ENCODE results near the gene PLAAT3. TPM values are rescaled to one million over a fixed set of nuclear protein-coding genes. Genes with fewer than 3 reads are reported as not detected.

PLAAT3 gene
- polyA plus RNA-seq, 1 experiment: 8.1 TPM

GRCh38 chr11:63558459-63559157 is 55.6 kb downstream of the PLAAT3 start:
- POLR2A ChIA-PET: no interaction called here
- no peak for TF ChIP-seq CTCF (IDR thresholded peaks at IDR 0.05; ENCODE audit: low read depth, low read length)

GRCh38 chr11:63557570-63557969 is 56.7 kb downstream of the PLAAT3 start:
- Histone ChIP-seq H3K9me3 (ENCODE audit: control insufficient read depth, insufficient read depth, low read length) (no peaks in the 10 kb centered on the region), H3K4me3 (ENCODE audit: low read depth, low read length) (no peak overlapping the region), H3K27ac (ENCODE audit: low read depth, low read length) (no peak overlapping the region), H3K27me3 (ENCODE audit: control insufficient read depth, insufficient read depth, low read length) (peaks cover 24% of the 10 kb centered on the region)
- DNase-seq (ENCODE audit: low read depth, low spot score): no peak
- CTCF ChIA-PET: no interaction called here
- TF ChIP-seq CTCF (IDR thresholded peaks at IDR 0.05; ENCODE audit: low read depth, low read length): no peak
- POLR2A ChIA-PET: no interaction called here

More at GRCh38 chr11:63558459-63559157, 55.6 kb downstream of the PLAAT3 start:
- no peak for DNase-seq (ENCODE audit: low read depth, low spot score)
- Histone ChIP-seq H3K9me3 (ENCODE audit: control insufficient read depth, insufficient read depth, low read length) (no peaks in the 10 kb centered on the region), H3K4me3 (ENCODE audit: low read depth, low read length) (no peak overlapping the region), H3K27me3 (ENCODE audit: control insufficient read depth, insufficient read depth, low read length) (peaks cover 27% of the 10 kb centered on the region), H3K27ac (ENCODE audit: low read depth, low read length) (no peak overlapping the region)
- CTCF ChIA-PET: no interaction called here

GRCh38 chr11:63556404-63557013 is 57.7 kb downstream of the PLAAT3 start:
- ChIA-PET POLR2A (no interaction called here), CTCF (no interaction called here)
- H3K9me3 ChIP-seq (ENCODE audit: control insufficient read depth, insufficient read depth, low read length): no peaks in the 10 kb centered on the region
- H3K27ac ChIP-seq (ENCODE audit: low read depth, low read length): no peak overlapping the region
- H3K27me3 ChIP-seq (ENCODE audit: control insufficient read depth, insufficient read depth, low read length): peaks cover 24% of the 10 kb centered on the region
- TF ChIP-seq CTCF (IDR thresholded peaks at IDR 0.05; ENCODE audit: low read depth, low read length): no peak
- no peak overlapping the region for H3K4me3 ChIP-seq (ENCODE audit: low read depth, low read length)
- no peak for DNase-seq (ENCODE audit: low read depth, low spot score)

- POLR2A ChIA-PET: no interaction called here
- peaks cover 24% of the 10 kb centered on the region for H3K27me3 ChIP-seq (ENCODE audit: control insufficient read depth, insufficient read depth, low read length)
- H3K27ac ChIP-seq (ENCODE audit: low read depth, low read length): no peak overlapping the region
- DNase-seq (ENCODE audit: low read depth, low spot score): no peak
- H3K4me3 ChIP-seq (ENCODE audit: low read depth, low read length): no peak overlapping the region
- no peaks in the 10 kb centered on the region; the same call in 1 of the 2 replicates for H3K9me3 ChIP-seq (ENCODE audit: control insufficient read depth, insufficient read depth, low read length)
- CTCF ChIA-PET: no interaction called here
- no peak for TF ChIP-seq CTCF (IDR thresholded peaks at IDR 0.05; ENCODE audit: low read depth, low read length)
These were observed 59.4 kb downstream of the PLAAT3 start for GRCh38 chr11:63554877-63555223.

- DNase-seq (ENCODE audit: low read depth, low spot score): no peak
- no peak overlapping the region for H3K27ac ChIP-seq (ENCODE audit: low read depth, low read length)
- H3K27me3 ChIP-seq (ENCODE audit: control insufficient read depth, insufficient read depth, low read length): peaks cover 19% of the 10 kb centered on the region
- POLR2A ChIA-PET: no interaction called here
- TF ChIP-seq CTCF (IDR thresholded peaks at IDR 0.05; ENCODE audit: low read depth, low read length): no peak
- no peaks in the 10 kb centered on the region; the same call in 1 of the 2 replicates for H3K9me3 ChIP-seq (ENCODE audit: control insufficient read depth, insufficient read depth, low read length)
- no peak overlapping the region for H3K4me3 ChIP-seq (ENCODE audit: low read depth, low read length)
- CTCF ChIA-PET: no interaction called here
These were observed 60.5 kb downstream of the PLAAT3 start for GRCh38 chr11:63553759-63554158.

All from AG04450 (cell line).